Astrocyte (in vitro differentiated cells and primary cell): ENCODE measurements around the gene NDUFA13.

Experiments used
- CTCF ChIP-seq: IDR thresholded peaks from 2 replicates; pipeline ENCODE4 v1.5.1; 2011; ENCODE audit warnings: low read depth, mild to moderate bottlenecking, inconsistent platforms, low read length, moderate library complexity; ENCODE audit not compliant: insufficient read depth
- EZH2 ChIP-seq: IDR thresholded peaks from 2 replicates; pipeline ENCODE4 v1.6.1; 2012; ENCODE audit warnings: mild to moderate bottlenecking, low read length, inconsistent platforms; ENCODE audit not compliant: insufficient read depth

GRCh38 chr19:19475849-19476828 is 39.9 kb upstream of the NDUFA13 start:
- TF ChIP-seq CTCF (peak; percentile 29), EZH2 (no peak)
